Colonic mucosa (tissue), 4 donors: ENCODE measurements around the gene ZNF506. TPM values are rescaled to one million over a fixed set of nuclear protein-coding genes. Genes with fewer than 3 reads are reported as not detected.
"Not testable (repeated sequence)": the region's sequence is repeated elsewhere in the genome, so short reads cannot be mapped to it uniquely, and the experiment has no call there.

Experiments used
- DNase-seq: peaks from one replicate; pipeline ENCODE4 v3.0.0-alpha.2; 2020
- H3K27ac ChIP-seq: fragments of 200-600 bp; one replicate; pipeline ENCODE4 v1.8.0; 2021
- H3K27me3 ChIP-seq: fragments of 200-600 bp; one replicate; pipeline ENCODE4 v1.8.0; 2021
- H3K36me3 ChIP-seq: fragments of 200-600 bp; one replicate; pipeline ENCODE4 v1.8.0; 2021
- H3K4me1 ChIP-seq: fragments of 200-600 bp; one replicate; pipeline ENCODE4 v1.8.0; 2021; ENCODE audit warnings: mild to moderate bottlenecking
- H3K4me3 ChIP-seq: fragments of 200-600 bp; one replicate; pipeline ENCODE4 v1.8.0; 2021
- H3K9ac ChIP-seq, 2 donors: one replicate each; pipeline ENCODE4 v1.7.0; 2013; ENCODE audit warnings: control low read depth in 2 of 2, low read depth in 2 of 2, low read length in 2 of 2
- H3K9me3 ChIP-seq: fragments of 200-600 bp; one replicate; pipeline ENCODE4 v1.8.0; 2021
- intact Hi-C: fragments of 100-400 bp; cut with DNase I; formaldehyde crosslinking; loops from one replicate; pipeline ENCODE4 v1.14.1; 2022
- total RNA-seq, 2 donors: library from RNA; stranded (reverse); fragmentation: NEBNext Ultra II Directional in 1 of 2; extraction: Animal tissue kit (Norgen Biotek cat#: 25700) in 1 of 2; gene quantifications; one replicate each; pipeline ENCODE4 v1.2.1, GENCODE V29; 2021
- TF ChIP-seq, protein P1 (sequence below): fragments of 200-600 bp; IDR thresholded peaks from one replicate; pipeline ENCODE4 v1.8.0; 2022; ENCODE audit warnings: antibody characterized with exemption, mild to moderate bottlenecking
- donor health status: healthy.
- donor health status: DM: no; HTN: no; CAD: no.
- donor health status: DM: no; HTN: no; CAD: no.

Gene ZNF506
- total RNA-seq, 2 donors from 2014 or later, result 15.3 to 18.7 TPM

DNA sequence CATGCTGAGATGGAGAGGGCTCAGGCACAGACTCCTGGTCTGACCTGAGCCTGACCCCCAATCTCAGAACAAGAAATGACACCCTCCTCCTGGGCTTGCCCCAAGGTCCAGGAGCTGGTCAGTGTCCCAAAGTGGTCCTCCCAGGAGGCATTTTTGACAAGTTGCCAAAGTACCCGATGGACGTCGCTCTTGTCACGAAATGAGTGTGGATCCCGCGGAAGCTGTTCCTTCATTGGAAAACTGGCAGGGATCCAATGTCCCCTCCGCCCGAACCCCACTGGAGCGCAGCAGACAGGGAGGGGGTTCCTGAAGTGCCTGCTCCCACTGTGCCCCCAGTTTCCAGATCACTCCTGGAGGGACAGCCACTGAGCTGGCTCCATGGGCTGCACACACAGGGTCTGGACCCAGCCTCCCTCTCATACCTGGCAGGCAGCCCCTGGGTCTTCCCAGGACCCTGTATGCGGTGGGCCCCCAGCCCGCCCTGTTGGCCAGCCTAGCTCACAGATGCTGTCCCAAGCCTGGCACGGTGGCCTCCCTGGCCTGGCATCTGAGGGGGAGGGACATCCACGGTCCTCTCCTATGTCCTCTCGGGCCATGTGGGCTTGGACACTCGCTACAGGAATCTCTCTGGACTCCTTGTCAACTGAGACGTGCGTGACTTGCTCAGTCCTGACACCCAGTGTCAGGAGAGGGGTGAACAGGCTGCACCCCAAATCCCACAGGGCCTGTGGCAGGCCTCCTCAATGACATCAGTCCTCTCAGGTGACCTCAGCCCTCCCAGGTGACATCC lies 75.9 kb downstream of the ZNF506 start:
- Histone ChIP-seq H3K36me3 (no peaks in the 10 kb centered on the region), H3K9ac (no peak overlapping the region), H3K27ac (no peak overlapping the region), H3K4me1 (no peaks in the 10 kb centered on the region), H3K27me3 (no peaks in the 10 kb centered on the region), H3K4me3 (no peak overlapping the region), H3K9me3 (no peaks in the 10 kb centered on the region)
- TF ChIP-seq, protein P1, sequence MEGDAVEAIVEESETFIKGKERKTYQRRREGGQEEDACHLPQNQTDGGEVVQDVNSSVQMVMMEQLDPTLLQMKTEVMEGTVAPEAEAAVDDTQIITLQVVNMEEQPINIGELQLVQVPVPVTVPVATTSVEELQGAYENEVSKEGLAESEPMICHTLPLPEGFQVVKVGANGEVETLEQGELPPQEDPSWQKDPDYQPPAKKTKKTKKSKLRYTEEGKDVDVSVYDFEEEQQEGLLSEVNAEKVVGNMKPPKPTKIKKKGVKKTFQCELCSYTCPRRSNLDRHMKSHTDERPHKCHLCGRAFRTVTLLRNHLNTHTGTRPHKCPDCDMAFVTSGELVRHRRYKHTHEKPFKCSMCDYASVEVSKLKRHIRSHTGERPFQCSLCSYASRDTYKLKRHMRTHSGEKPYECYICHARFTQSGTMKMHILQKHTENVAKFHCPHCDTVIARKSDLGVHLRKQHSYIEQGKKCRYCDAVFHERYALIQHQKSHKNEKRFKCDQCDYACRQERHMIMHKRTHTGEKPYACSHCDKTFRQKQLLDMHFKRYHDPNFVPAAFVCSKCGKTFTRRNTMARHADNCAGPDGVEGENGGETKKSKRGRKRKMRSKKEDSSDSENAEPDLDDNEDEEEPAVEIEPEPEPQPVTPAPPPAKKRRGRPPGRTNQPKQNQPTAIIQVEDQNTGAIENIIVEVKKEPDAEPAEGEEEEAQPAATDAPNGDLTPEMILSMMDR, result no peak
- intact Hi-C loops, result no loop called here
- no peak for DNase-seq

DNA sequence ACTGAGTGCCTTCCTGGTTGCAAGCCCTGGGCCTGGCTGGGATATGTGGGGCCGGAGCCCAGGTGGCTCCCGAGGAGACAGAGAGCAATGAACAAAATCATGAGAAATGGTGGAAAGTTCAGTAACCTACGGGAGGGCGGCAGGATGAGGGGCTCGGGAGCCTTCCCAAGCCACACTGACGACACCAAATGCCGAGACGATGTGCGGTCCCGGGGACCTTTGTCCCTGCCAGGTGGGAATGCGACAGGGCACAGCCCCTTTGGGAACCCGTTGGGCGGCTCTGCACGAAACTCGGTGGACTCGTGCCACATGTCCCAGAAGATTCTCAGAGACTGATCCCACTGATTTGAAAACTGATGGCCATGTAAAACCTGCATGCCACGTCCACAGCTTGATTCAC lies 76.9 kb downstream of the ZNF506 start:
- Histone ChIP-seq H3K9me3 (no peaks in the 10 kb centered on the region), H3K4me3 (no peak overlapping the region), H3K9ac (no peak overlapping the region), H3K27me3 (no peaks in the 10 kb centered on the region), H3K27ac (no peak overlapping the region), H3K4me1 (no peaks in the 10 kb centered on the region), H3K36me3 (no peaks in the 10 kb centered on the region)
- TF ChIP-seq, protein P1, result no peak
- no peak for DNase-seq
- intact Hi-C loops, result no loop called here

DNA sequence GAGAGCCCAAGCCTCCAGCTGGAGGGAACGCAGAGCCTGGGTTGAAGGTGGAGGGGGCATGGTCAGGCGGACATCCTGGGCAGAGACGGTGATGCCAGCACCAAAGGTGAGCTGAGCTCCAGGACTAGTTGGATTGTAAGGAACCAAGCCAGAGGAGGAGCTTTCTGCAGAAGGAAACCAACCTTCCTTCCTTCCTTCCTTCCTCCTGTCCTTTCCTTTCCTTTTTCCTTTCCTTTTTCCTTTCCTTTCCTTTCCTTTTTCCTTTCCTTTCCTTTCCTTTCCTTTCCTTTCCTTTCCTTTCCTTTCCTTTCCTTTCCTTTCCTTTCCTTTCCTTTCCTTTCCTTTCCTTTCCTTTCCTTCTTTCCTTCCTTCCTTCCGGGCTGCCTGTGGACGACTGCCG lies 77.6 kb downstream of the ZNF506 start:
- H3K9ac ChIP-seq, H3K36me3 ChIP-seq, H3K4me1 ChIP-seq, H3K27me3 ChIP-seq, H3K27ac ChIP-seq, H3K4me3 ChIP-seq, H3K9me3 ChIP-seq, DNase-seq, intact Hi-C loops: not testable (repeated sequence)

DNA sequence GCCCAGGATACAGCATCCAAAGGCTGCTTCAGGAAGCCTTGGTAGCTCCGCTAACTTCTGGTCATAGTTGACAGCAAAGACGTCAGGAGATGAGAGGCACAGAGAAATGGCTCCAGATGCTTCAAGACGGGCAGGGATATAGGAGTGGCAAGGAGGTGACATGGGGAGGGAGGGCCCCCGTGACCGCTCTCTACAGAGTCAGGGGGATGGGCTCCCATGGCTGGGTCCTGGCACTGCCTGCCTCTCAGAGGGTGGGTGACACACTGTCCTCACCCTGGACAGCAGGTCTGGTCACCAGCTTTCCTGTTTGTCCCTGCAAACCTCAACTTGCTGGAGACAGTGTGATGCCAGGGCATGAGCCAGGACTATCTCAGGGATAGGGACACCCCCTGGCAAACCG lies 78.4 kb downstream of the ZNF506 start:
- TF ChIP-seq, protein P1, result no peak
- Histone ChIP-seq H3K4me3 (no peak overlapping the region), H3K36me3 (no peaks in the 10 kb centered on the region), H3K9ac (no peak overlapping the region), H3K27ac (no peak overlapping the region), H3K9me3 (no peaks in the 10 kb centered on the region), H3K4me1 (no peaks in the 10 kb centered on the region), H3K27me3 (no peaks in the 10 kb centered on the region)
- intact Hi-C loops, result no loop called here
- DNase-seq, result no peak

DNA sequence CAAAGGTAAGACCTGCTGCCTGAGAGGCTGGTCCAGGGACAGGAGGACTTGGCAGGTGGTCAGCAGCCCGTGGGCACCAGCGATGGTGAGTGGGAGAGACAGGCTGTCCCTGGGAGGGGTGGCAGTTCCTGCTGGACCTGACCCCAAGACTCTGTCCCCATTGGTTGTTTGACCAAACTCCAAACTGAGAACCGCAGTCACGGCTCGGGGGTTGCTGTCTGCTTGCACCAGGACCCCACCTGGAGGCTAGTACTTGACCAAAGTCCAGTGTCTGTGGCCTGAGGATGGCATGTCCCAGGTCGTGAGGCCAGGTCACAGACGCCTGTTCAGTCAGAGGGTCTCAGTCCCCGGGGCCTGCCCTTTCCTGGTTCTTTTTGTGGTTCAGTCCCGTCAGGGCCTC lies 78.8 kb downstream of the ZNF506 start:
- intact Hi-C loops, result no loop called here
- TF ChIP-seq, protein P1, result no peak
- no peaks in the 10 kb centered on the region for H3K36me3 ChIP-seq
- no peaks in the 10 kb centered on the region for H3K9me3 ChIP-seq
- no peak overlapping the region for H3K4me3 ChIP-seq
- H3K9ac ChIP-seq, result no peak overlapping the region
- H3K27ac ChIP-seq, result no peak overlapping the region
- no peak for DNase-seq
- H3K27me3 ChIP-seq, result no peaks in the 10 kb centered on the region
- no peaks in the 10 kb centered on the region for H3K4me1 ChIP-seq

Other genes with a start within 250 kb of the ZNF506 start
- gene PBX4, start 203.1 kb downstream of the ZNF506 start, total RNA-seq, result 1 to 10 TPM; 2.3 to 4.9 TPM
- gene LPAR2, start 193.5 kb downstream of the ZNF506 start, total RNA-seq, result 10 to 100 TPM; 16.6 to 22.6 TPM
- 10 to 100 TPM; 31.4 to 32.2 TPM for gene GMIP, start 178.1 kb downstream of the ZNF506 start, total RNA-seq
- 10 to 100 TPM; 46.0 to 77.4 TPM for gene ATP13A1, start 158.1 kb downstream of the ZNF506 start, total RNA-seq
- 10 to 100 TPM; 13.9 to 15.9 TPM for gene ZNF101, start 152.9 kb downstream of the ZNF506 start, total RNA-seq
- gene ZNF14, start 88.6 kb downstream of the ZNF506 start, total RNA-seq, result 1 to 10 TPM; 2.6 to 4.8 TPM
- gene ZNF253, start 44.1 kb upstream of the ZNF506 start, total RNA-seq, result 1 to 10 TPM; 8.0 to 9.0 TPM
- gene ZNF93, start 79.2 kb upstream of the ZNF506 start, total RNA-seq, result 1 to 10 TPM; 3.9 to 4.9 TPM
- 1 to 10 TPM; 1.7 to 5.5 TPM for gene ZNF682, start 217.8 kb upstream of the ZNF506 start, total RNA-seq